PFSK-1 (cell line): ENCODE data around the gene DNAH14.

Experiments
- FOXP2 ChIP-seq: optimal IDR thresholded peaks from 2 replicates; pipeline ENCODE3; 2011; ENCODE audit warnings: borderline replicate concordance, control low read depth, inconsistent platforms; ENCODE audit not compliant: insufficient read depth; ENCODE audit errors: extremely low read length, extremely low read depth
- POLR2AphosphoS5 ChIP-seq: IDR thresholded peaks from 2 replicates; pipeline ENCODE4 v1.6.1; 2012; ENCODE audit warnings: low read depth, mild to moderate bottlenecking, control low read depth, low read length, moderate library complexity
- SIN3A ChIP-seq: IDR thresholded peaks from 2 replicates; pipeline ENCODE4 v1.6.1; 2012; ENCODE audit warnings: mild to moderate bottlenecking, low read length, moderate library complexity, borderline replicate concordance; ENCODE audit not compliant: insufficient read depth
- TAF1 ChIP-seq: IDR thresholded peaks from 2 replicates; pipeline ENCODE4 v1.6.1; 2012; ENCODE audit warnings: low read length, control low read depth, borderline replicate concordance; ENCODE audit not compliant: insufficient read depth
- TF ChIP-seq, protein P1 (sequence below), 2 experiments: IDR thresholded peaks; 2 replicates each; pipeline versions ENCODE4 v1.6.1 to v1.8.0; 2011 to 2012; ENCODE audit warnings: low read depth in 2 of 2, low read length in 2 of 2, control low read depth in 1 of 2, inconsistent platforms in 1 of 2, mild to moderate bottlenecking in 1 of 2, moderate library complexity in 1 of 2; ENCODE audit not compliant: insufficient read depth in 1 of 2

DNAH14 gene

DNA sequence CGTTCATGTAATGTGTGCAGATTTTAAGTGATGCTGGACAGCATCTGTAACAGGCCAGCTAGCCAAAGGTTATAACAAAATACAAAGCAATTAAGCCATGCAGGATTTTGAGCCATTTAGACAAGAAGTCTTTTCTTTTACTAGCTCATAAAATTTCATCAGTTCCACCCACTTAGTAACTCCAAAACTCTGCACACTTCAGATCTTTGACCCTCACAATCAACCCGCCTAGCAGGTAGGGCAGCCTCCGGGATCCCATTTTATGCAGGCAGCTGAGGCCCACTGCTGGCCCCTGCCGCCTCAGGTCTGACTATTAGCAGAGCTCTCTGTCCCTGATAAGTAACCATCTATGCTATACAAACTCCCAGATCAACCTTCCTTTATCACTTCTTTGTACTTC lies 489.1 kb downstream of the DNAH14 start:
- TF ChIP-seq TAF1 (no peak), FOXP2 (no peak), SIN3A (no peak), POLR2AphosphoS5 (no peak)
- TF ChIP-seq, protein P1, sequence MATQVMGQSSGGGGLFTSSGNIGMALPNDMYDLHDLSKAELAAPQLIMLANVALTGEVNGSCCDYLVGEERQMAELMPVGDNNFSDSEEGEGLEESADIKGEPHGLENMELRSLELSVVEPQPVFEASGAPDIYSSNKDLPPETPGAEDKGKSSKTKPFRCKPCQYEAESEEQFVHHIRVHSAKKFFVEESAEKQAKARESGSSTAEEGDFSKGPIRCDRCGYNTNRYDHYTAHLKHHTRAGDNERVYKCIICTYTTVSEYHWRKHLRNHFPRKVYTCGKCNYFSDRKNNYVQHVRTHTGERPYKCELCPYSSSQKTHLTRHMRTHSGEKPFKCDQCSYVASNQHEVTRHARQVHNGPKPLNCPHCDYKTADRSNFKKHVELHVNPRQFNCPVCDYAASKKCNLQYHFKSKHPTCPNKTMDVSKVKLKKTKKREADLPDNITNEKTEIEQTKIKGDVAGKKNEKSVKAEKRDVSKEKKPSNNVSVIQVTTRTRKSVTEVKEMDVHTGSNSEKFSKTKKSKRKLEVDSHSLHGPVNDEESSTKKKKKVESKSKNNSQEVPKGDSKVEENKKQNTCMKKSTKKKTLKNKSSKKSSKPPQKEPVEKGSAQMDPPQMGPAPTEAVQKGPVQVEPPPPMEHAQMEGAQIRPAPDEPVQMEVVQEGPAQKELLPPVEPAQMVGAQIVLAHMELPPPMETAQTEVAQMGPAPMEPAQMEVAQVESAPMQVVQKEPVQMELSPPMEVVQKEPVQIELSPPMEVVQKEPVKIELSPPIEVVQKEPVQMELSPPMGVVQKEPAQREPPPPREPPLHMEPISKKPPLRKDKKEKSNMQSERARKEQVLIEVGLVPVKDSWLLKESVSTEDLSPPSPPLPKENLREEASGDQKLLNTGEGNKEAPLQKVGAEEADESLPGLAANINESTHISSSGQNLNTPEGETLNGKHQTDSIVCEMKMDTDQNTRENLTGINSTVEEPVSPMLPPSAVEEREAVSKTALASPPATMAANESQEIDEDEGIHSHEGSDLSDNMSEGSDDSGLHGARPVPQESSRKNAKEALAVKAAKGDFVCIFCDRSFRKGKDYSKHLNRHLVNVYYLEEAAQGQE (IDR thresholded peaks at IDR 0.05; ENCODE audit: insufficient read depth in 1 of 2, low read depth in 2 of 2, low read length in 2 of 2), result no peak

DNA sequence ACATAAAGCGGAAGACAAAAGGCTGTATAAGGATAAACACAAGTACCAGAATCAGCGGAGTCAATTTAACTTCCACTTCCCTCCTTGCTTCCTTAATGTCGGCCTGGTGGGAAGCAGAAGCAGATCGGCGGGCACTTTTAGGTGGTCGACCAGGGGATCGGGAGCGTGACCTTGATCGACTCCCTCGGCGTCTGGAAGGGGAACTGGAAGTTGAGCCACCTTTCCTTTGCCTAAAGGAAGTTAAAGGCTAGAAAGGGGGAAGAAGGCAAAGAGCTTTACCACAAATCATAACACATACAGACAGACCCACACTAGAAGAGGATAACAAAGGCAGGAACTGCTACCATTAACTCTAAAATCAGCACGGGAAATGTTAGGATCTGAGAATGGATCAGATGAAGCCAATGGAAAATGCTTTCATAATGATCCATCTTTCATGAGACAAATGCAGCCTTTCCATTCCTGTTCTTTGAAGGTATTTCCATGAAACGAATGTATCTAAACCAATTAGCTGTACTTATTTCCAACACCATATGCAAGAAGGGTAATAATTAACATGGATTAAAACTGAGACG lies 492.6 kb downstream of the DNAH14 start:
- TF ChIP-seq SIN3A (no peak), POLR2AphosphoS5 (no peak), FOXP2 (no peak), TAF1 (no peak)
- TF ChIP-seq, protein P1 (IDR thresholded peaks at IDR 0.05; ENCODE audit: insufficient read depth in 1 of 2, low read depth in 2 of 2, low read length in 2 of 2), result no peak

DNA sequence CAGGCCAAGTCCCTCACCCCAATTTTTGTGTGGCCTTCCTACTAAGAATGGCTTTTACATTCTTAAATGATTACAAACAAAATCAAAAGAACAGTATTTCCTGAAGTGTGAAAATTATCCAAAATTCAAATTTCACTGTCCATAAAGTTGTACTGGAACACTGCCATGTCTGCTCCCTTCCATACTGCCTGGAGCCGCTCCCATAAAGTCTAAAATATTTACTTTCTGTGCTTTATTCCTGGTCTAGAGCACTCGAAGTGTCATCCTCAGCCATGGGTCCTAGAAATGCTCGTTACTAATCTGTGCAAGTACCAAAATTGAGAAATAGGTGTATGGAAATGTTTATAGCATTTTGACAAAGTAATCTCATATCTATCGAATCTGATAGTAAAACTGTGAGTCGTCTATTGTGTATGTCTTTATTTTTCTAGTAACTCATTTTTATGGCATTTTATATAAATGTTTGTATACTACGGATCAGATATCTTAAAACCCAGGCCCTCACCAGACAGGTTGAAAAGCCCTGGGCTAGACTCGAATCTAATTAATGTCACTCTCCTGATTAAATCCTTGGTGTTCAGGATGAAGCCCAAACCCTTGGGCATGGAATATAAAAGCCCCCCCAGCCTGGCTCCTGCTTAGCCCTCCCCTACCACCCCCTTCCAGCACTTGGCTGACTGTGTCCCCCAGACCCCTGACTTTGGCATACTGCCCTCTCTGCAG lies 493.5 kb downstream of the DNAH14 start:
- TF ChIP-seq POLR2AphosphoS5, result no peak
- TF ChIP-seq, protein P1 (IDR thresholded peaks at IDR 0.05; ENCODE audit: insufficient read depth in 1 of 2, low read depth in 2 of 2, low read length in 2 of 2), result no peak
- TF ChIP-seq TAF1, result no peak
- TF ChIP-seq SIN3A, result no peak
- TF ChIP-seq FOXP2, result no peak

DNA sequence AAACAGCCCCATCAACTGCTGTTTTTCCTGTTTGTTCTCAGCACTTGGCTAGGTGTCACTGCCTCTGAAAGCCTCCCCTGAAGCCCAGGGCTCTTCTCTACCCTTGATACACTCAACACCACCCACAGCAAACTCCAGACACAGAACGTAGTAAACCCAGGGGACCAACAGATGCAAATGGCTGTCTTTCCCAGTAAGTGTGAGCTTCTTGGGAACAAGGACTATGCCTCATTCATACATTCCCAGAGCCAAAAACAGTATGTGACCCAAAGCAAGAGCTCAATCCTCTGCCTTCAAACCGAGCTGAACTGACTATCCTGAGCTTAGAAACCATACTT lies 494.0 kb downstream of the DNAH14 start:
- TF ChIP-seq SIN3A (no peak), POLR2AphosphoS5 (no peak), FOXP2 (no peak), TAF1 (no peak)
- TF ChIP-seq, protein P1 (IDR thresholded peaks at IDR 0.05; ENCODE audit: insufficient read depth in 1 of 2, low read depth in 2 of 2, low read length in 2 of 2), result no peak
